ENCODE measurements around the gene RFX3.

The RFX3 gene

DNA sequence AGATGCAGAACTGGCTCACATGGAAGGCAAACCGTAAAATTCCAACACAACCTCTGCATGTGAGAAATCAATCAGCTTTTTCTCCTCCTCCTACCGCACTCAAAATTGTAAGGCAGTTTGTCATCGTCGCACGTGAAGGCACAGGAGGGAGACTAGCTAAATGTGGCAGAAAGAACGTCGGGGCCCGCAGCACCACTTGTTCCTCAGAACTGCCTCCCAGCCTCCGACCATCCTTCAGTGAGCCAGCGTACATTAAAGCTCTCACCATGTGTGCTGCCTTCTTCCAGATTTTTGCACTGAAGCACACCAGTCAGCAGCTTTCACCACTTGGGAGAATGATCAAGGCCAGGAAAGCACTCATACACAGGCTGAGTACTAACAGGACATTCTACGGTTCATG, 105.9 kb downstream of the RFX3 start:
- Histone ChIP-seq H3K4me1 (no peaks in the 10 kb centered on the region), H3K36me3 (replicated peaks) (no peaks in the 10 kb centered on the region), H3K27me3 (ENCODE audit: low read depth) (no peaks in the 10 kb centered on the region), H3K9me3 (no peaks in the 10 kb centered on the region), H3K4me3 (no peak overlapping the region)
- in situ Hi-C loops (cut with MboI; ENCODE audit: low sequenced_read_pairs): no loop called here
- no peak for DNase-seq (ENCODE audit: low spot score in 2 of 2)

GRCh38 chr9:3415906-3416305, 109.9 kb downstream of the RFX3 start:
- Histone ChIP-seq H3K4me3 (no peak overlapping the region), H3K9me3 (no peaks in the 10 kb centered on the region), H3K4me1 (peaks cover 8% of the 10 kb centered on the region), H3K36me3 (replicated peaks) (no peaks in the 10 kb centered on the region), H3K27me3 (ENCODE audit: low read depth) (no peaks in the 10 kb centered on the region)
- DNase-seq (ENCODE audit: low spot score in 2 of 2): no peak
- in situ Hi-C loops (cut with MboI; ENCODE audit: low sequenced_read_pairs): no loop called here

- Histone ChIP-seq H3K9me3 (no peaks in the 10 kb centered on the region), H3K4me1 (peaks cover 8% of the 10 kb centered on the region), H3K27me3 (ENCODE audit: low read depth) (no peaks in the 10 kb centered on the region), H3K4me3 (no peak overlapping the region), H3K36me3 (replicated peaks) (no peaks in the 10 kb centered on the region)
- in situ Hi-C loops (cut with MboI; ENCODE audit: low sequenced_read_pairs): no loop called here
- no peak for DNase-seq (ENCODE audit: low spot score in 2 of 2)
Measured at GRCh38 chr9:3413984-3414383, 111.8 kb downstream of the RFX3 start.

- in situ Hi-C loops (cut with MboI; ENCODE audit: low sequenced_read_pairs): no loop called here
- Histone ChIP-seq H3K4me1 (peaks cover 8% of the 10 kb centered on the region), H3K9me3 (no peaks in the 10 kb centered on the region), H3K27me3 (ENCODE audit: low read depth) (no peaks in the 10 kb centered on the region), H3K36me3 (replicated peaks) (no peaks in the 10 kb centered on the region), H3K4me3 (no peak overlapping the region)
- no peak for DNase-seq (ENCODE audit: low spot score in 2 of 2)
Measured at GRCh38 chr9:3410461-3410860, 115.3 kb downstream of the RFX3 start.

- Histone ChIP-seq H3K9me3 (no peaks in the 10 kb centered on the region), H3K27me3 (ENCODE audit: low read depth) (no peaks in the 10 kb centered on the region), H3K36me3 (replicated peaks) (no peaks in the 10 kb centered on the region), H3K4me1 (peaks cover 8% of the 10 kb centered on the region), H3K4me3 (no peak overlapping the region)
- in situ Hi-C loops (cut with MboI; ENCODE audit: low sequenced_read_pairs): no loop called here
- no peak for DNase-seq (ENCODE audit: low spot score in 2 of 2)
Measured at GRCh38 chr9:3409453-3409852, 116.3 kb downstream of the RFX3 start.

- no peak for DNase-seq (ENCODE audit: low spot score in 2 of 2)
- peaks cover 13% of the 10 kb centered on the region for H3K4me1 ChIP-seq
- in situ Hi-C loops (cut with MboI; ENCODE audit: low sequenced_read_pairs): no loop called here
- H3K4me3 ChIP-seq: no peak overlapping the region
- H3K9me3 ChIP-seq: no peaks in the 10 kb centered on the region
- H3K36me3 ChIP-seq (replicated peaks): no peaks in the 10 kb centered on the region
- no peaks in the 10 kb centered on the region for H3K27me3 ChIP-seq (ENCODE audit: low read depth)
Measured at GRCh38 chr9:3403315-3403714, 122.5 kb downstream of the RFX3 start.

DNA sequence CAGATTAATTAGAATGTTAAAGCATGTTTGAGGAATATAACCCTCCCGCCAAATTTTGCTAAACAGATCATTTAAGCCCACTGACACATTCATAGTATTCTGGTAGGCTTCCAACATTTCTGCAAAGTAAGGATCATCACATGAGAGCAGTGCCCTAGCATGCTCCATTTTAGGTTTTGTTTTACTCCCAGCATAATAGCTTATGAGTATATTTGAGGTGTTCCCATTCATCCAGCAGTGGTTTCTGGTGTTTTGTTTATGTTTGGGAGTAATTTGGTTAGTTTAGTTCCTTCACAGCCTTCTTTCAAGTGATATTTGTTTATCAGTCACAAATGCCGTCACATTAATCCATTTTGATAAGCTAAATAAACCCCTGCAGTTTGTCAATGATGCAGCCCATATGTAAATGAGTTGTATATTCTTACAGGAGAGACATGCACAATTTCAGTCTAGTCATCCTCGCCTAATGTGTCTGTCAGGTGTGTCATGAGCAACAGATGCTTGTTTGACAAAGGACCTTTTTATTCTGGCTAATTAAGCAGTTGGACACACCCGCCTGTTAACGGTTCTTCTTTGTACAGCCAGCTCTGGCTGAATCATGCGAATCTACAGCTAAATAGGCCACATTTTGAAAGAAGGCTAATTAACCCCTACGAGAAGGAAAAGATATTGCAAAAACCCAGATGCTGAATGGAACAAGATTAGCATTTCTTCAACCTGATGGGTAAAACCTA, 124.4 kb downstream of the RFX3 start:
- peak; percentile 74 to 90 for DNase-seq (ENCODE audit: low spot score in 2 of 2)
- in situ Hi-C loops (cut with MboI; ENCODE audit: low sequenced_read_pairs): no loop called here
- Histone ChIP-seq H3K4me1 (peaks cover 26% of the 10 kb centered on the region), H3K27me3 (ENCODE audit: low read depth) (no peaks in the 10 kb centered on the region), H3K4me3 (no peak overlapping the region), H3K36me3 (replicated peaks) (no peaks in the 10 kb centered on the region), H3K9me3 (no peaks in the 10 kb centered on the region)

DNA sequence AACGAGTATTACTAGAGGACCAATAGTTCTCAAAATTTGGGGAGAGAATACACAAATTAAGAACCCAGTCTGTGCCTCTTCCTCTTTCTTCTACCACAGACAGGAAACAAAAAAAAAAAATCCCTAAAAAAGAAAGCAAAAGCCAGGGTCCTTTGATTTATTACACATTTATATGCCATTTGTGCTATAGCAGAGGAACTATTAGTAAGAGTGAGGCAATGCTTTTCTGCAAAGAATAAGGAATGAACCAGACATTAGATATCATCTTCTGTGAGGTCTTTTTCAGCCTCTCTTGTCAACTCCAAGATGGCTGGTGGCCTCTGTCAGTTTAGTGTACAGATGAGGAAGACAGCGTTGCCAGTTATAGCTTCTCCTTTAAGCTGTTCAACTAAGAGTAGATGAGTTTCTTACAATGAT, 127.6 kb downstream of the RFX3 start:
- H3K9me3 ChIP-seq: no peaks in the 10 kb centered on the region
- in situ Hi-C loops (cut with MboI; ENCODE audit: low sequenced_read_pairs): no loop called here
- H3K36me3 ChIP-seq (replicated peaks): no peaks in the 10 kb centered on the region
- H3K4me3 ChIP-seq: no peak overlapping the region
- peaks cover 26% of the 10 kb centered on the region for H3K4me1 ChIP-seq
- DNase-seq (ENCODE audit: low spot score in 2 of 2): no peak
- no peaks in the 10 kb centered on the region for H3K27me3 ChIP-seq (ENCODE audit: low read depth)

GRCh38 chr9:3397766-3398165, 128.0 kb downstream of the RFX3 start:
- in situ Hi-C loops (cut with MboI; ENCODE audit: low sequenced_read_pairs): no loop called here
- H3K4me1 ChIP-seq: peaks cover 26% of the 10 kb centered on the region
- no peaks in the 10 kb centered on the region for H3K27me3 ChIP-seq (ENCODE audit: low read depth)
- no peak overlapping the region for H3K4me3 ChIP-seq
- no peaks in the 10 kb centered on the region for H3K9me3 ChIP-seq
- no peaks in the 10 kb centered on the region for H3K36me3 ChIP-seq (replicated peaks)
- no peak for DNase-seq (ENCODE audit: low spot score in 2 of 2)

DNA sequence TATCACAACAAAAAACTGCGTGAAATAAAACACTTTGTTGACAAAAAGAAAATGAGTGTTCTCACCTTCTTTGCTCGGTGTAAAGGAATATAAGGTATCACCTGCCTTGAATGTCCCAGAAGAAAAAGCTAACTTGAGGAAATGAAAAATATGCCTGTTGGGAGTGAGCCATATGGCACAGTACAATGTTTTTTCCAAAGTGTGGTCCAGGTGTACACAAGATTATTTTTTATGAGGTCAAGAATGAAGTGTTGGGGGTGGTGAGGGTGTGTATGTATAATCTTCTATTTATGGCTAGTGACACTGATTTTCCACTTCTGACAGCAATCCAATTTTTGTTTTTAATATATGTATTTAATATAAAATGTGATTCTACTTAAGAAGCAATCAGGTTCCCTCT, 134.4 kb downstream of the RFX3 start:
- in situ Hi-C loops (cut with MboI; ENCODE audit: low sequenced_read_pairs): no loop called here
- H3K9me3 ChIP-seq: no peaks in the 10 kb centered on the region

DNA sequence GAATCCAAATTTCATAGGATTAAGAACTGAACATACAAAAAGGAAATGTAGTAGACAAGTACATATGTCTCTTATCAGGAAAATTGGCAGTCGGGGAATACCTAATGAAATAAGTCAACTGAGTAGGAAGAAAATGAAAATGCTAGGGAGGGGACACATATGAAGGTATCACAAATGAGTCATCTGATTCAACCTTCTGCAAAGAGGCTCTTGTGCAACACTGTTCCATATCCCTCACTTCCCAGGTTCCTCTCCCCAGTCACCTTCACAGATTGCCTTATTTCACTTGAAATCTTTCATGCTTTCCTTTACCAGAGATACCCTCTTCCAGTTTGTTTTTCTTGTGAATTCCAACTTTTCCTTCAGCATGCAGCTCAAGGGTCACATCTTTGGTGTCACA, 139.0 kb downstream of the RFX3 start:
- no peak for DNase-seq (ENCODE audit: low spot score in 2 of 2)
- H3K36me3 ChIP-seq (replicated peaks): 0 out of 2 replicates have a peak, but pooled peaks cover 3% of the 10 kb centered on the region
- H3K9me3 ChIP-seq: no peaks in the 10 kb centered on the region
- H3K4me1 ChIP-seq: no peaks in the 10 kb centered on the region
- in situ Hi-C loops (cut with MboI; ENCODE audit: low sequenced_read_pairs): no loop called here
- no peaks in the 10 kb centered on the region for H3K27me3 ChIP-seq (ENCODE audit: low read depth)
- no peak overlapping the region for H3K4me3 ChIP-seq

More for the DNA sequence above, 134.4 kb downstream of the RFX3 start:
- no peaks in the 10 kb centered on the region for H3K27me3 ChIP-seq (ENCODE audit: low read depth)
- no peak overlapping the region for H3K4me3 ChIP-seq
- H3K4me1 ChIP-seq: no peaks in the 10 kb centered on the region
- no peak for DNase-seq (ENCODE audit: low spot score in 2 of 2)
- 0 out of 2 replicates have a peak, but pooled peaks cover 3% of the 10 kb centered on the region for H3K36me3 ChIP-seq (replicated peaks)

DNA sequence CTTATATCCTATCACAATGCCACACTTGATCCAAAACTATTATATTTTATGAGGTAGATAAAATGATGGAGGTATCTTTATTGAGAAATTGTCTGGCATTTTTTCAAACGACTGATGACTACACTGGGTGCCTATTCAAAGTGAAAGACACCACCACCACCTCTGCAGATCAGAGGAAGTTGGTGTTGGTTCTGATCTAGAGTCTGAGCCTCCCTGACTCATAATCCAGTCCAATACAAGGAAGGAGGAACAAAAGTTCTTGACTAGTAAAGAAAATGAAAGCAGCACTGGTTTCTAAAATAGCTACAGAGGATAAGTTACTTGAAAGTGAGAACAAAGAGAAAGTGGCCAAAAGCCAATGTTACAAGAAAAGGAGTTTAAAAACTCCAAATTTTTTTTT, 139.9 kb downstream of the RFX3 start:
- no peak for DNase-seq (ENCODE audit: low spot score in 2 of 2)
- Histone ChIP-seq H3K4me3 (no peak overlapping the region), H3K4me1 (no peaks in the 10 kb centered on the region), H3K27me3 (ENCODE audit: low read depth) (no peaks in the 10 kb centered on the region), H3K36me3 (replicated peaks) (0 out of 2 replicates have a peak, but pooled peaks cover 3% of the 10 kb centered on the region), H3K9me3 (no peaks in the 10 kb centered on the region)
- in situ Hi-C loops (cut with MboI; ENCODE audit: low sequenced_read_pairs): no loop called here

DNA sequence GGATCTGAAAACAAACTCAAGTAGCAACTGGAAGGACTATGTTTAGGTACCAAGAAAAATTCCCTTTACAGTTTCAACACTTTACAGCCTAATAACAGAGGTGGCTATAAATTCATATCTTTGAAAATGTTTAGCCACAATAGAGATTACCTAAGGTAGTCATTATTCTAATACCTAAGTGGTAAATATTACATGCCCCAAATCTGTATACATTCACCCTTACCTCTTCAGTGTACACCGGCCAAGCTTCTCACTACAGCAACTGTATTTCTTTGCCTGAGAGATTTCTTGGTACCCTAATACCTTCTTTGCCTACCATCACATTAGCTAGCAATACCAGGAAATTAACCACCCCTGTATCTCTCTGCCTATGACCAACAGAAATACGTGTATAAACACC, 154.0 kb downstream of the RFX3 start:
- Histone ChIP-seq H3K9me3 (no peaks in the 10 kb centered on the region), H3K36me3 (replicated peaks) (no peaks in the 10 kb centered on the region), H3K4me1 (no peaks in the 10 kb centered on the region), H3K4me3 (no peak overlapping the region), H3K27me3 (ENCODE audit: low read depth) (no peaks in the 10 kb centered on the region)
- DNase-seq (ENCODE audit: low spot score in 2 of 2): no peak
- in situ Hi-C loops (cut with MboI; ENCODE audit: low sequenced_read_pairs): no loop called here

DNA sequence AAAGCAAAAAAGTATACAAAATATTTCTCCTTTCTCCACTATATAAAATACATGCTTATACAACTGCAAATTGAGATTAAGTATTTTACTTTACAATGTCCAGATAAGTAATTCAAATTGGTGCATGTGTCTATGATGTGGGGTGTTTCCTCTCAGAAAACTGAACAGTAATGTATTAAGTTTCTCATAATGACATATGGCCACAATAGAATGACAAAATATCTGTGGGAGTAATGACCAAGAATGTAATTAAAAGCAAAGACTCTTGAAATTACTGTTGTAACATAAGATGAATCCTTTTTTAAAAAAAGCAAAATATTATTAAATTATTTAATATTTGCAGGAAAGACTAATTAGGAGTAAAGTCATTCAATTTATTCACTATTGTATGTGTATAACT, 155.1 kb downstream of the RFX3 start:
- in situ Hi-C loops (cut with MboI; ENCODE audit: low sequenced_read_pairs): no loop called here
- Histone ChIP-seq H3K4me3 (no peak overlapping the region), H3K9me3 (no peaks in the 10 kb centered on the region), H3K4me1 (peaks cover 4% of the 10 kb centered on the region), H3K27me3 (ENCODE audit: low read depth) (no peaks in the 10 kb centered on the region), H3K36me3 (replicated peaks) (no peaks in the 10 kb centered on the region)
- DNase-seq (ENCODE audit: low spot score in 2 of 2): no peak

DNA sequence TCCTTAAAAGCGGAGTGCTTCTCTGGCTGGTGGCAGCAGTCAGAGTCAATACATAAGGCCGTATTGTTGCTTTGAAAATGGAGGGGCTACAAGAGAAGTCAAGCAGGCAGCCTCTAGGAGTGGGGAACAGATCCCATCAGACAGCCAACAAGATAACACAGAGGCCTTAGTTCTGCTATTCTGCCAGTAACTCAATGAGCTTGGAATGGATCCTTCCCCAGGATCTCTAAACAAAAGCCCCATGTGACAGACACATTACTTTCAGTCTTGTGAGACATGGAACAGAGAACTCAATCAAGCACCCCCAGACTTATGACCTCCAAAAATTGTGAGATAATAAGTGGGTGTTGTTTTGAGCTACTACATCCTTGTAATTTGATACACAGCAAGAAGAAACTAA, 158.6 kb downstream of the RFX3 start:
- DNase-seq (ENCODE audit: low spot score in 2 of 2): no peak
- H3K4me1 ChIP-seq: peaks cover 12% of the 10 kb centered on the region
- in situ Hi-C loops (cut with MboI; ENCODE audit: low sequenced_read_pairs): no loop called here
- no peaks in the 10 kb centered on the region for H3K36me3 ChIP-seq (replicated peaks)
- H3K4me3 ChIP-seq: no peak overlapping the region
- no peaks in the 10 kb centered on the region for H3K9me3 ChIP-seq
- H3K27me3 ChIP-seq (ENCODE audit: low read depth): no peaks in the 10 kb centered on the region
